Spleen (tissue), 7 donors: ENCODE measurements around the gene MYO7A.

Experiments
- CTCF ChIP-seq, 11 experiments: fragments of 200-600 bp in 7 of 11; fragments of 450-650 bp in 4 of 11; sonication (generic) in 4 of 11; IDR thresholded peaks in 8 of 11; conservative IDR thresholded peaks in 3 of 11; 1 replicate in 7 of 11; 2 replicates in 4 of 11; pipeline versions ENCODE4 v1.4.0 to v1.8.0; 2016 to 2021; ENCODE audit warnings: antibody characterized with exemption in 11 of 11, inconsistent platforms in 4 of 11, mild to moderate bottlenecking in 1 of 11
- POLR2A ChIP-seq, 3 donors: fragments of 450-650 bp; IDR thresholded peaks; one replicate each; pipeline ENCODE4 v1.5.1; 2017; ENCODE audit warnings: antibody characterized with exemption in 3 of 3, mild to moderate bottlenecking in 1 of 3
- POLR2AphosphoS5 ChIP-seq, 3 donors: sonication (generic); formaldehyde crosslinking; IDR thresholded peaks; one replicate each; pipeline ENCODE4 v1.5.1; 2017; ENCODE audit warnings: antibody characterized with exemption in 3 of 3
- donor health status: DM: no; HTN: no; CAD: no; lungs with moderate emphysema.
- donor health status: DM: no; HTN: no; CAD: no.
- donor health status: DM: no; HTN: no; CAD: no.

GRCh38 chr11:77184136-77184860, 56.3 kb downstream of the MYO7A start:
- no peak for TF ChIP-seq CTCF (IDR thresholded peaks at IDR 0.05 in 8 of 11, conservative IDR thresholded peaks at IDR 0.05 in 3 of 11)
- TF ChIP-seq POLR2AphosphoS5 (IDR thresholded peaks at IDR 0.05) = no peak
- no peak for TF ChIP-seq POLR2A (IDR thresholded peaks at IDR 0.05)
